ENCODE data around the gene ANO1.
A peak's percentile ranks its signal among the peaks of the same experiment; 100 is the strongest.

ANO1 gene

DNA sequence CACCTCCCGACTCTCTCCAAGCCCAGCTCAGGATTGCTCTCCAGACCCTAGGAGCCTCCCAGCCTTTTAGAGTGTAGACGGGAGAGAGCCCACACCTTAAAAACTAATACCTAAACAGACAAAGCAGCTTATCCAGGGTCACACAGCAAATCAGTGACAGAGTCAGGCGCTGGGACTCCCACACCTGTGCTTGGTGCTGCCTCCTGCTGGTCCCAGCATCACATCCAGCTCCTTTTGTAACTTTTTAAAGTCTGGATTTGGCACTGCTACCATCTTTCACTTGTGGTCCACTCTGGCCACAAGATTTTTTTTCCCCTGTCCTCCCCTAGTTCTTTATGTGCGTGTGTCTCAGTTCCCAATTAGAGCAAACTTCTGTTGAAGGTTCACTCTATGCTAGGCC lies 4.7 kb downstream of the ANO1 start:
- no peak for DNase-seq (ENCODE audit: low read depth, low spot score)
- in situ Hi-C loops (cut with HindIII; ENCODE audit: low sequenced_read_pairs), result no loop called here
- H3K4me3 ChIP-seq (ENCODE audit: low read depth, low read length), result no peak overlapping the region
- peak; percentile 32 for TF ChIP-seq CTCF (IDR thresholded peaks at IDR 0.05; ENCODE audit: low read depth, low read length)

GRCh38 chr11:70084046-70084984 lies 6.2 kb downstream of the ANO1 start:
- TF ChIP-seq CTCF (IDR thresholded peaks at IDR 0.05; ENCODE audit: low read depth, low read length), result no peak
- no peak for DNase-seq (ENCODE audit: low read depth, low spot score)
- H3K4me3 ChIP-seq (ENCODE audit: low read depth, low read length), result no peak overlapping the region
- in situ Hi-C loops (cut with HindIII; ENCODE audit: low sequenced_read_pairs), result no loop called here

- TF ChIP-seq CTCF (IDR thresholded peaks at IDR 0.05; ENCODE audit: low read depth, low read length), result no peak
- H3K4me3 ChIP-seq (ENCODE audit: low read depth, low read length), result no peak overlapping the region
- DNase-seq (ENCODE audit: low read depth, low spot score), result no peak
- in situ Hi-C loops (cut with HindIII; ENCODE audit: low sequenced_read_pairs), result no loop called here
Measured at GRCh38 chr11:70085815-70086769, 8.0 kb downstream of the ANO1 start.

DNA sequence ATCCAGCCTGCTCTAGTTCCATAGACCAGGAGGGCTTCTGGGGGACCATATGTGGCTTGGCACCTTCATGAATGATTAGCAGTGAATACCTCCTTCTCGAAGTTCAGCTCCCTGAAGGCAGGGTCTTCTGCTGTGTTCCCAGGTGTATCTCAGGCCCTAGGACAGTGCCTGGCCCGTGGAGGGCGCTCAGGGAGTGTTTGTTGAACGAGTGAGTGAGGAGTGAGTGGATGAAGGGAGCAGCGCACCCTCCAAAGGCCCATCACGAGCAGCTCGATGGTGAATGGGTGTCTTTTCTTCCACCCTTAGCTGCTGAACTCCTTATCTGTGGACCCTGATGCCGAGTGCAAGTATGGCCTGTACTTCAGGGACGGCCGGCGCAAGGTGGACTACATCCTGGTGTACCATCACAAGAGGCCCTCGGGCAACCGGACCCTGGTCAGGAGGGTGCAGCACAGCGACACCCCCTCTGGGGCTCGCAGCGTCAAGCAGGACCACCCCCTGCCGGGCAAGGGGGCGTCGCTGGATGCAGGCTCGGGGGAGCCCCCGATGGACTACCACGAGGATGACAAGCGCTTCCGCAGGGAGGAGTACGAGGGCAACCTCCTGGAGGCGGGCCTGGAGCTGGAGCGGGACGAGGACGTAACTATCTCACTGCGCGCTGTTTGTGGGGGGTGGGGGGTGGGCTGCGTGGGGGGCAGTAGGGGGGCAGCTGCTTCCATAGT lies 9.5 kb downstream of the ANO1 start:
- DNase-seq (ENCODE audit: low read depth, low spot score), result no peak
- in situ Hi-C loops (cut with HindIII; ENCODE audit: low sequenced_read_pairs), result no loop called here
- H3K4me3 ChIP-seq (ENCODE audit: low read depth, low read length), result no peak overlapping the region
- no peak for TF ChIP-seq CTCF (IDR thresholded peaks at IDR 0.05; ENCODE audit: low read depth, low read length)

DNA sequence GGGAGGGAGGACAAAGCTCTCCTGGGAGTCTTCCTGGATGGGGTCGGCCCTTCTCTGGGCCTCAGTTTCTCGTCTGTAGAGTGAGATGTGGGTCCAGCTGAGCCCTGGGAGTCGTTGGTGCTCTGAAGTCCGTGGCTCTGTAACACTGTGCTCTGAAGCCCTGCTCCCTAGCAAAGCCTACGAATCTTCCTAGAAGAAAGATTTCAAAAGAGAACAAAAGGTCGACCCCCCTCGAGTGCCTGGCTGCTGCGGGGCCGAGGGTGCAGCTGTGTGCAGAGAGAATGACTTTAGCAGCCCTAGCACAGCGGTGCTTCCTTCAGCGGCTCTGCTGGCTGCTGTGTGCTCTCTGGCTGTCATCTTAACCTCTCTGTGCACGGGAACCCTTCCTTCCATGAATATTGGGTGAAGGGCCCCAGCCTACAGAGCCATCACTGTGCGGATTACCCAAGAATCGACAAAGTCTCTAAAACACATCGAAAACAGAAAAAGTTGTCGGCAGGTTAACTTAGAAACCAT lies 10.7 kb downstream of the ANO1 start:
- in situ Hi-C loops (cut with HindIII; ENCODE audit: low sequenced_read_pairs), result no loop called here
- H3K4me3 ChIP-seq (ENCODE audit: low read depth, low read length), result no peak overlapping the region
- DNase-seq (ENCODE audit: low read depth, low spot score), result no peak
- TF ChIP-seq CTCF (IDR thresholded peaks at IDR 0.05; ENCODE audit: low read depth, low read length), result no peak

GRCh38 chr11:70089631-70090030 lies 11.5 kb downstream of the ANO1 start:
- in situ Hi-C loops (cut with HindIII; ENCODE audit: low sequenced_read_pairs), result no loop called here
- TF ChIP-seq CTCF (IDR thresholded peaks at IDR 0.05; ENCODE audit: low read depth, low read length), result no peak
- DNase-seq (ENCODE audit: low read depth, low spot score), result no peak
- H3K4me3 ChIP-seq (ENCODE audit: low read depth, low read length), result no peak overlapping the region
